HPDE6-E6E7 (cell line): ENCODE data around the gene RBM6.
A peak's percentile ranks its signal among the peaks of the same experiment; 100 is the strongest.
"Not testable (repeated sequence)": the region's sequence is repeated elsewhere in the genome, so short reads cannot be mapped to it uniquely, and the experiment has no call there.

Experiments used
- DNase-seq: peaks from one replicate; pipeline ENCODE4 v3.0.0; 2011; ENCODE audit warnings: missing footprints; ENCODE audit errors: extremely low spot score

RBM6 gene

DNA sequence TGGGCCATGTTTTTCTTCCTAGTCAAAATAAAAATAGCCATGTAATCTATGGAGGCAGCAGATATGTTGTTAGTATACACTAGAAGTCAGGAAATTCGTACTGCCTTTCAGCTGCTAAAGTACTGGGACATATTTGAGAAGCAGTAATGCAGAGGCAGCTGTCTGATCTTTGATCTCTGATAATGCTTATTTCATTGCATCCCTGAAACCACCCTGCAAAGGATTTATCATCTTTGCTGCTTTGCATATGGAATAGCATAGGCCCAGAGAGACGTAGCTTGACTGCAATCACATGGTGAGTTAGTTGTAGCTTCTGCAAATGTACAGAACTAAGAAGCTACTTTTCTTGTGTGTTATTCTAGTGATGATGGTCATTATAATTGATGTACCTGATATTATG, 52.4 kb downstream of the RBM6 start:
- no peak for DNase-seq

DNA sequence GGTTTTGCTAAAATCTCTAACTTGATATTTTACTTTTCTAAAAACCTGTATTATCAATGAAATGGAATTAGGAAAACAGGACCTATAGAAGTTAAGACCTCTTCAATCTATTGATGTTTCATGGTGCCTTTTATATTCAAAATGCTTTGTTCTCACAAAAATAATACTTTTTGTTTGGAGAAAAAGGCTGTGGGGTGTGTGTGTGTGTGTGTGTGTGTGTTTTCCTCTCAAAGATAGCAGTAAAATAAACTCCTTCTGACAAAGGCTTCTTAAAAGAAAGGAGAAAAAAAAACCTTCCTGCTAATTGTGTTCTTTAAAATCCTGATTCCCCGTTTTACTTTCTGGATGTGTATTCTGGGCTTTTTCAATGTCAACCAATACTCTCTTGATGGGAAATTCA, 54.5 kb downstream of the RBM6 start:
- no peak for DNase-seq

DNA sequence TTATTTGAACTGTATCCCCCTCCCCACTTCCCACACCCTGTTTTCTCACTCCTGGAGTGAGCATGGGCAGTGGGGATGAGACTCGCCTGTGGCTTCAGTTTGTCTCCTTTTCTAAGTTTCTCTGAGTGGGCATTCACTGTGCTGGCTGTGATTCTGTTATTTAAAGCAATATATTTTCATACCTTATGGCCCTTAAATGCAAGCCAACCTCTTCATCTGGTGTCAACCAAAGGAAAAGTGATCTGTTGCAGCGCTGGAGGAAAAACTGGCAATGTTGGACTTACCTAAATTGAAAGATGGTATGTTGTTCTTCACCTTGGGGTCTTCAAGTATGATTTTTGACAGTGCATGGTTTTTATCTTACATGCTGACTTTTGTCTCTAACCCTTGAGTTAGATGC, 56.1 kb downstream of the RBM6 start:
- DNase-seq, result no peak

DNA sequence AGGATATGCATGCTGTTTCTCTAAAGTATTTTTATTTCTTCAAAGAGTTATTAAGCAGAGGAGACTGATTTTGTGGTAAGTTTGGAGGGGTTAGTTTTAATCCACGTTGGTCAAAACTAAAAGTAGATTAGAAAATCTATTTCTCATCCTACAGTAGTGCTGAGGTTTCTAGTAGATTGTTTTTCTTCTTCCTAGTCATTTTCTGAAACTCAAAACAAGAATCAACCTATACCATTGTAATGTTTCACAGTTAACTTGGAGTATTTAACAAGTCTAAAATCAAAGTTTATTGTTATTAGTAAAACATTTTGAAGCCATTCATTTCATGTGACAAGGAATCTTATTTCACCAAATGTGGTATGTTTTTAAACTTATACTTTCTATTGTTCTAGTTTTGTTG, 57.9 kb downstream of the RBM6 start:
- no peak for DNase-seq

DNA sequence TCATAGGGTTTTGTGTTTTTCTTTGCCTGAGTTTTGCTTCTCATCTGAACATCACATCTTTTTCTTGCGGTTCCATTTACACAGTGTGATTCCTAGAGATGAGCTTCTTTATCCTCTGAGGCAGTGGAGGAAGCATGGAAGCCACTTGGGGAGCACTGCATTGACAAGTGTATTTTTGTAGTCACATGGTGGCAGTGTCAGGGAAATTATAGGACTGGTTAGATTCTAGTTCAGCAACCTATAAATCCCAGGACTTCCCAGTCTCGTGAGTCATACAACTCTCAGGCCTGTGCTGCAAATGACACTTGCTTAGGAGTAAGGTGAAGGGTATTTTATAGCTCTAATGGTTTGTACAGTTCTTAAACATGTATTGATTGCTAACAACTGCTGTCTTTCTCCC, 58.4 kb downstream of the RBM6 start:
- peak; percentile 10 for DNase-seq

DNA sequence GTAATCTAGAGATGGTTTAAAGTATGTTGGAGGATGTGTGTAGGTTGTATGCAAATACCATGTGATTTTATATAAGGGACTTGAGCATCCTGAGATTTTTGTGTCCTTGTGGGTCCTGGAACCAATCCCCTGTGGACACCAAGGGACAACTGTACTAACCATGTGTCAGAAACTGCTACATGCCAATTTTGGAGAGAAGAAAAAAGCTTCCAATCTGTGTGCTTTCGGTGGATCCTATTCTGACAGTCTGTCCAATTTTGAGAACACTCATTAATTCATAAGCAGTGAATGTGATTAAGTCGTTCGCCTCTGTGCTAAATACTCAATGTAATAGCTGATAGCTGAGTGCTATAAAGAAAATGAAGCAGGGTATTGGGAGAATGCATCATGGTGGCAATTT, 61.6 kb downstream of the RBM6 start:
- no peak for DNase-seq

DNA sequence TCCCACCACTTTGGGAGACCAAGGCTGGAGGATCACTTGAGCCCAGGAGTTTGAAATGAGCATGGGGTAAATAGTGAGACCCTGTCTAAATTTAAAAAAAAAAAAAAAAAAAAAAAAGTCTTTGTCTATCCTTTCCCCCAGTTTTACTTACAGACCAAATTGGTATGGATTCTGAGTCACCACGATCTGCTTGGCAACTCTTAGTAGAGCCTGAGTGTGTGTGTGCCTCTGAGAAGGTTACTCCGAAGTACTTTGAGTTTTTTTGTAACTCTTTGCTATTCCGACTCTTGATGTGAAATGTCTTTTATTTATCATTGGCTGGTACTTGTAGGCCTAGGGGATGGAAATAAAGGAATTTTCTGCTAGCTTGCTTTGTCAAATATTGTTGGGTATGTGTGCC, 63.3 kb downstream of the RBM6 start:
- no peak for DNase-seq

DNA sequence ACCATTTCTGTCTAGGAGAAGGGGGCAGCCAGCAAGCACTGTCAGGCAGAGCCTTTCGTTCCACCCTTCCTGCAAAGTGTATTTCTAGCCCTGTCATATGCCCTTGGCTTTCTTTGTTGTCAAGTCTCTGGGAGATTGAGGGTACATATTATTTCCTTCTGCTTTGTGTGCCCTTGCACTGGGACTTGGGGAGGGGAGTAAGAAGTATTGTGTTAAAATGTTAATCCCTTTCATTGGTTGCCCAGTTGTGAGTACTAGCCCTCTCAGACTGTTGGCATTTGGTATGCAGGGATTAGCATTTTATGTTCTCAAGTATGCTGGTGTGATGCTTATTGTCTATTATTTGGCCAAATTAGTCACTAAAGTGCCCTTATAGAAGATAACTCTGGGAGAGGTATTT, 63.9 kb downstream of the RBM6 start:
- DNase-seq, result no peak

DNA sequence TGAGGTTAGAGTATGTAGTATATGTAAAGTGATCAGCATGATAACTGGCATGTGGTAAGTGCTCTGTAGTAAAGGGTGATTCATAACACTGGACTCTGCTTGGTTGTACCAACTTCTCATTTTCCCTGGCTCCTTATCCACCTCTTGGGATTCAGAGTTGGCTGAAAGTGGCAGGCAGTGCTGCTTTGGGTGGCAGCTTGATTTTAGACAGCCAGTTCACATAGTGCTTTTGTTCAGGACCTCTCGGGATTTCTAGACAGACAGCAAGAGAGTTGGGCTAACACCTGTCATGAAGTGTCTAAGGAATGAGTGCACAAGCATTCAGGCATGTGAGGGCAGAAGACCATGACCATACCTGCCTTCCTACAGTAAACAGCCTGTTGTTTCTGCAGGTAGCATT, 69.0 kb downstream of the RBM6 start:
- no peak for DNase-seq

DNA sequence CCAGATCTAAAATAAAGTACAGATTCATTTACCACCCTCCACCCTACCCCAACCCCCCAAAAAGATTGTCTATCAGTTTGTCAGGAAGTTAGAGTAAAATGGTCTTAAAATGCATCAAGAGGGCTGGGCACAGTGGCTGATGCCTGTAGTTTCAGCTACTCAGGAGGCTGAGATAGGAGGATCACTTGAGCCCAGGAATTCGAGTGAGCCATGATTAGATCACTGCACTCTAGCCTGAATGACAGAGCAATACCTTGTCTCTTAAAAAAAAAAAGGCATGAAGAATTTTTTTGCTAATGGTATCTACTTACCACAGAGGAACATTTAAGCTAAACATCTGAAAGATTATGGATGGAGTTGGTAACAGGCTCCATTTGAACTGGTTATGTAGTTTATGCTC, 71.0 kb downstream of the RBM6 start:
- DNase-seq, result no peak

DNA sequence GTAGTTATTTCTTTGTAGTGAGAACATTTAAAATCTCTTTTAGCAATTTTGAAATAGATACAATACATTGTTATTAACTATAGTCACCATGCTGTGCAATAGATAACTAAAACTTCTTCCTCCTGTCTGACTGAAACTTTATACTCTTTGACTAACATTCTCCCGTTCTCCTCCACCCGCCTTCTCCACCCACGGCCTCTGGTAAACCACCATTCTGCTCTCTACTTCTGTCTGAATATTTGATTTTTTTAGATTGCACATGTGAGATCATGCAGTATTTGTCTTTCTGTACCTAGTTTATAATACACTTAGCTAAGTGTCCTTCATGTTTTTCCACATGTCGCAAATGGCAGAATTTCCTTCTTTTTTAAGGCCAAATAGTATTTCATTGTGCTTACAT, 76.0 kb downstream of the RBM6 start:
- DNase-seq, result no peak

DNA sequence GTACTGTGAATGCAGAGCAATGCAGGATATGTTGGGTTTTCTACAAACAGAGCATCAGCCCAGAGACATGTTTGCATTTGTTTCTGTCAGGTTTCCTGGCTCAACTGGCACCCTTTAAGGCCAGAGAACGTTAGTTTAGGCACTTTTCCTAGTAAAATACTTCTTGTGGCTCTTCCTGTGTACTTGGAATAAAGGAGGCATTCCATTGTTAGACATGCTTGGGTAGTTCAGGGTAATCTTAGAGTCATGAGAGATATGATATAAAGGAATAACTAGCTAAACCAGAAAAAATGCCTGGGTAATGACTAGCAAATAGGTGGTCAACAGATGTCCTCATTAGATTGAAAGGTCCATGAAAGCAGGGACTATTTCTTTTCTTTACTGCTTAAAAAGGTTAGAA, 88.4 kb downstream of the RBM6 start:
- DNase-seq, result no peak

DNA sequence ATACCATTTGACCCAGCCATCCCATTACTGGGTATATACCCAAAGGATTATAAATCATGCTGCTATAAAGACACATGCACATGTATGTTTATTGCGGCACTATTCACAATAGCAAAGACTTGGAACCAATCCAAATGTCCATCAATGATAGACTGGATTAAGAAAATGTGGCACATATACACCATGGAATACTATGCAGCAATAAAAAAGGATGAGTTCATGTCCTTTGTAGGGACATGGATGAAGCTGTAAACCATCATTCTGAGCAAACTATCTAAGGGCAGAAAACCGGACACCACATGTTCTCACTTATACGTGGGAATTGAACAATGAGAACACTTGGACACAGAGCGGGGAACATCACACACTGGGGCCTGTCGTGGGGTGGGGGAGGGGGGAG, 91.3 kb downstream of the RBM6 start:
- DNase-seq, result not testable (repeated sequence)

DNA sequence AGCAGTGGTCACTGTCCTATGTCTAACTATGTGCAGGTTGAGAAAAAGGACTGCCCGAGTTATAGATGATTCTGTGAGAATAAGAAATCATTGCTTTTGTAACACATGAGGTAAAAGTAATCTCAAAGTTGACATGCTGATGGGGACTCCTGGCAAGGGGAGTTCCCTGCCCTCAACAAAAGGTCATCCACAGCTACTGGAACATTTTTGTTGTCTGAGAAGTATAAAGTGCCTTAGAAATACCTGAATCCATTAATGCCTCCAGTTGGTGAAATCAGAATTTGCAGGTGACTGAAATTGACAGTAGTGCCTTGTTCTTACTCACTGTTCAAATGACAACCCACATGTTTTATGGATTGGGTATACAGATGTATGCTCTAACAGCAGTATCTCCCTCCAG, 105.0 kb downstream of the RBM6 start:
- DNase-seq, result no peak

DNA sequence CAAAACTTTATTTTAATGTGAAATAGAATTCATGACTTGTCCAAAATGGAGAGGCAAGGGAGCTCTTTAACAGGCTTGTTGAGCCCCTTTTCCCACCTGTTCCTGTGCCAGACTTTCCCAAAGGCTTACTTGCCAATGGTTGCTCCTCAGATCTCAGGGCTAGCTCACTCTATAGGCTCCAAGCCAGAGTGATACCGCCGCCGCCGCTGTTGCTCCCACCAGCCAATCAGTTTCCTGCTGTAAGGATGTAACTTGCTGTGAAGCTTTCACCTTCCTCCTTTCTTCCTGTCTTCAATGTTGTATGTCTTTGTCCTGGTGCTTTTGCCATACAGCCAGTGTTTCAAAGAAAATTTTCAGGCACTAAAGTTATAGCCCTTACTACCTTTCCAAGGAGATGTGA, 107.5 kb downstream of the RBM6 start:
- no peak for DNase-seq

DNA sequence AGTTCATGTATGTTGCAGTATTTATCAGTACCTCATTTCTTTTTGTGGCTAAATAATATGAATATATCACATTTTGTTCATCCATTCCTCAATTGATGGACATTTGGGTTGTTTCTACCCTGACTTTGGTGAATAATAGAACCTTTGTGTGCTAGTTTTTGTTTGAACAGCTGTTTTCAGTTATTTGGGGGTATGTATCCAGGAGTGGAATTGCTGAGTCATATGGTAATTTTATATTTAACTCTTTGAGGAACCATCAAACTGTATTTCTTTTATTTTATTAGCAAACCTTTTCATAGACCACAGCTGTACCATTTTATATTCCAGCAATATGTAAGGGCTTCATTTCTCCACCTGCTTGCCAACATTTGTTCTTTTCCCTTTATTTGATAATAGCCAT, 110.4 kb downstream of the RBM6 start:
- no peak for DNase-seq

DNA sequence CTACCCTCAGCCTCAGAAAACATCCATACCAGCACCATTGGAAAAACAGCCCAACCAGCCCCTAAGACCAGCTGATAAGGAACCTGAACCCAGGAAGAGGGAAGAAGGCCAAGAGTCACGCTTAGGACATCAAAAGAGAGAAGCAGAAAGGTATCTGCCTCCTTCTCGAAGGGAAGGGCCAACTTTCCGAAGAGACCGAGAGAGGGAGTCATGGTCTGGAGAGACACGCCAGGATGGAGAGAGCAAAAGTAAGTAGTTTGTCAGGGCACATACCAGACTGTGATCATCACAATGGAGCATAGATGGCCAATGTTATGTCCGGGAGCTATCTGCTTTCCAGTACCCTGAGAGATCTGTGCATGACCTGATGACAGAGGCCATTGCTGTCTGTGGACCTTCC, 117.8 kb downstream of the RBM6 start:
- no peak for DNase-seq

DNA sequence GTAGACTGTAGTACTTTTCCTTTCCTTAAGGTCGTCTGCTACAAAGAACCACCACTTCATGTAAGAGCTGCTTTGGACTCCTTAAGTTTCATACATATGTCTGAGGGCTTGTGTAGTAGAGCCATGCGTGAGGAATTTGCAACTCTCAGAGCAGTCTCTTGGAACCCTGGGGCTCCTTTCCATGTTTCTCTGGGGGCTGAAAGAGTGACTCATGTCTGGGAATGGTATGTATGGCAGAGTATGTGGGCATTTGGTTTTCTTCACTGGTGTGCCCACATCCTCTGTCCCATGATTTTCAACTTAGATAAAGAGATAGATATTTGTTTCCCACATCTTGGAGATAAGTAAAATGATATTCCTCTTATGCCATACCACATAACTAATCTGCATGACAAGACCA, 128.2 kb downstream of the RBM6 start:
- DNase-seq, result no peak

DNA sequence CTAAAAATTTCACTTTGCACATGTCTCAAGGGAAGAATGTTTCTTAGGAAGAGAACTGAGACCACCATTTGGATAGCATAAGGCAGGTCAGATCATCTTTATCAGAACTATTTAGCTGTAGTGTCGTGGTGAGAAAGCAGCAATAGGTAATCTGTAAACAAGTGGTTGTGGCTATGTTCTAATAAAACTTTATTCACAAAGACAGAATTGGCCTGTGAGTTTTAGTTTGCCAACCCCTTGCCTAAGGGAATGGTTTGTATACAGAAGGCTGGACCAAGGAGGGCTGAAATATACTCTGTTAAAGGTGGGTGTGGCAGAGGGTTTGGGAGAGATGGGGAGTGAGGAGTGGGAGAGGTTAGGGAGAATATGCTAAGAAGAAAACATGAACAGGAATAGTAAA, 138.1 kb downstream of the RBM6 start:
- no peak for DNase-seq

DNA sequence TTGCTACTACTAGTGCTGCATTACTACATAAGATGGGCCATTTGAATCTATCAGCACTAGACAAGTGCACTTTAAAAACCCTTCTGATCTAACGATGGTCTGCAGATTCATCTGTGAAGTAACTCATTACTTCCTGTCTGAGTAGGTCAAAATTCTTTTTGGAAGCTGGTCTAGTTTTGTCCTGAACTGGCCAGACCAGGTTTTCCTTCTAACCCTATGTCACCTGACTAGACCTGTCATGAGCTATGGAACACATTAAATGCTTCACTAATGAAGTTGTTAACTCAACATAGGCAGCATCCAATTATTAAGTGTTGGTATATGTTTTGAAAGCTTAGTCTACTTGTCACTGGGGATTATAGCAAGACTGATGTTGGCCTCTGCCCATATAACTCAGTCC, 138.7 kb downstream of the RBM6 start:
- DNase-seq, result no peak

DNA sequence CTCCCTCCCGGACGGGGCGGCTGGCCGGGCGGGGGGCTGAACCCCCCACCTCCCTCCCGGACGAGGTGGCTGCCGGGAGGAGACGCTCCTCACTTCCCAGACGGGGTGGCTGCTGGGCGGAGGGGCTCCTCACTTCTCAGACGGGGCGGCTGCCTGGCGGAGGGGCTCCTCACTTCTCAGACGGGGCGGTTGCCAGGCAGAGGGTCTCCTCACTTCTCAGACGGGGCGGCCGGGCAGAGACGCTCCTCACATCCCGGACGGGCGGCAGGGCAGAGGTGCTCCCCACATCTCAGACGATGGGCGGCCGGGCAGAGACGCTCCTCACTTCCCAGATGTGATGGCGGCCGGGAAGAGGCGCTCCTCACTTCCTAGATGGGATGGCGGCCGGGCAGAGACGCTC, 145.0 kb downstream of the RBM6 start:
- DNase-seq, result not testable (repeated sequence)

DNA sequence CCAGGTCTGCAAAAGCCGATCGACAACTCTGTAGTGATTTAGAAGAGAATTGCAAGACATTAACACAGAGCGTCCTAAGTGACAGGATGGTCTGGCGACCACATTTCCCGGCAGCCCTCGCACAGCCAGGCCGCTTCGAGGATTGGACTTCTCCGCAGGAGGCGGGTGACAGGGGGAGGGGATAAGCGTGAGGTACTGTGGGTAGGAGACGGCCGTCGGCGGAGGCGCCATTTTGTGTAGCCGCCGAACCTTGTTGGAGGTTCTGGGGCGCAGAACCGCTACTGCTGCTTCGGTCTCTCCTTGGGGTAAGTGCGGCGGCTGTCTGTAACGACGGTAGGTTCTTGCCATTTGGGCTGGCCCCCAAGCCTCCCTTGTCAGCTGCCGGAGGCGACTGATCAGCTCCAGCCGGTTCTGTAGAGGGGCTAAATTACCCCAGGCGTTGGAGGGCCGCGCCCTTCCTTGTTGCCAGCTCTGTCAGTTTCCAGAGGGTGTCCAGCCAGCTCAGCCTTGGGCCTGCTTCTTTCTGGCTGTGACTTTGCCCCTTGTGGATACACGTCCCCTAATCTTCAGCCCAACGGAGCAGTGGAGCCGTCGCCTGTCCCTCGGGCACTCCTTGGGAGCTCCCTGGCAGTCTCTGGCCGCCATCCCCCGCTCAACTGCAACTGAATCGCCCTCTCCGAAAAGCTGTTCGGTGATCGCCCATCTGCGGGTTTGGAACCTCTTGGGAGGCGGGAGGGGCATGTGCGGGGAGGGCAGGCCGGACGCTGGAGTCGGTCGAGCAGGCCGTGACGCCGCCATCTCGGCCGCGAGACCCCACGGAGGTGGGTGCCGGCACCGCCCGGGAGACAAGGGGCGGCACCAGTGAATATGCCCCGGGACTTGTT, 149.0 kb downstream of the RBM6 start, which contains the start of gene RBM5:
TSS of gene RBM5 (plus strand) at position 195 of the 884 bp plus-strand sequence. CDS start 1,516 bp downstream, outside the sequence.
- peak; percentile 78 for DNase-seq

DNA sequence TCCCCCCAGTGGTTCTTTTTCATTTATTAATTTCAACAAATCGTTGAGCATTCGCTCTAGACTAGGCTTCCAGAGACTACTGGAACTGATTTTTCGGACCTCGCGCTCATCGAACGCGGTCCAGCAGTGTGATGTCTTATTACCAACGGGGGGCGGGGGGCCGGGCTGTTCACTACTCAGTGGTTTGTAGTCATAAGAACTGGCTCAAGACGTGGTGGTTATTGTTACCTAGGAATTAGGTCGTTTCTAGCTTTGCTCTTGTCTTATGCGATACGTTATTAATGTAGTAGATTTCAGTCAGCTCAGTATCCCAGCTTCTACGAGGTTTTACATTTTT, 149.6 kb downstream of the RBM6 start:
- no peak for DNase-seq

DNA sequence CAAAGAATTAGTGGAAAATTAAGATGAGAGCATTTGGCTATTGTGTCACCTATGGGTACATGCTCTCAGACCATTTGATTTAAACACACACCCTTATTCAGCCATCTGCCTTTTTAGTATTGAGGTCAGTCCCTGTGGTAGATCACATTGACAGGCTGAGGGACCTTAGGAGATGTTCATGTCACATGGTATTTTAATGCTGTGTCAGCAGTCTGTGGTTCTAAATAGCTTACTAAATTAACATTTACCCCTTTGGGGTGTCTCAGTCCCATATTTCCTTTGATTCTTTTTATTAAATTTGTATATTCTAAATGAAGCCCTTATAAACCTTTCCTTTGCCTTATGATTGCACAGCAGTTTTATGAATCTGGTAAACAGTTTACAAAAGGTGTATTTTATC, 151.0 kb downstream of the RBM6 start:
- DNase-seq, result no peak
